ENCODE results near the gene OLA1. TPM values are rescaled to one million over a fixed set of nuclear protein-coding genes. Genes with fewer than 3 reads are reported as not detected.
A peak's percentile ranks its signal among the peaks of the same experiment; 100 is the strongest.

The OLA1 gene
- total and polyA plus RNA-seq, 2 donors (not counting 1 experiment from before 2014, with no cell fraction given) = 13.9 to 47.7 TPM

DNA sequence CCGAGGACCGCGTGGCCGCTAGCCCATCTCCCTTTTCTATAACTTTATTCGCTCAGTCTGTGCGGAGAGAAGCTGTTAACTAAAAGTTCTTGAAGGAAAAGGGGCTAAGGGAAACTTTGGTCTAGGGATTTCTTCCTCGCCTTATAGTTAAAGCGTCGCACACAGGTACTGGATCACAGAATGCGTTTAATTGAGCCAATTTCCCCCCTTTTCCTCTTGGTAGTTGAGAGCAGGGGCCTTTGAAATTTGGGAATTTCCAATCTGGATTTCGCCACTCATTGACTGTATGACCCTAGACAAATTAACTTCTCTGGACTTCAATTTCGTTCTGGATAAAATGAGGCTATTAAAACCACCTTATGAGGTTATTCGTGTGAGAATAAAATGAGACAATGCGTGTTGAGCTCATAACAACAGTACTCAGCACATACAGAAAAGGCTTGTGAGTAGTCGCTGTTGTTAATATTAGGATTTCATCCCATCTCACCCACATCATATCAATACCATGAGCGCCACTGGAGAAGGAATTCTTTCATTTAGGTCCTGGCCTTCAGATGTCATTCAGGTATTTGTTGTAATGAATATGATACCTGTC, 763 bp upstream of the OLA1 start:
- Histone ChIP-seq H3K4me3 (ENCODE audit: control extremely low read depth in 1 of 5, extremely low read depth in 1 of 5, insufficient read depth in 1 of 5, low read depth in 2 of 5, low read length in 4 of 5) (peak overlapping the region; percentile 47 to 91 (median 68)), H3K27me3 (replicated peaks in 1 of 4; ENCODE audit: control extremely low read depth in 1 of 4, control insufficient read depth in 3 of 4, insufficient read depth in 4 of 4, low read length in 3 of 4) (peaks cover 0 to 4% (median 0%) of the 10 kb centered on the region in 4 experiments), H3K4me2 (replicated peaks; ENCODE audit: low read depth, low read length, poor library complexity, severe bottlenecking) (peak overlapping the region; percentile 91), H3K9ac (ENCODE audit: low read length) (peak overlapping the region; percentile 87), H2AFZ (ENCODE audit: insufficient read depth, low read depth, low read length, poor library complexity, severe bottlenecking) (peak overlapping the region; percentile 98), H3K9me3 (ENCODE audit: control extremely low read depth in 1 of 3, control insufficient read depth in 2 of 3, insufficient read depth in 1 of 3, low read length in 2 of 3) (peaks cover 0 to 2% (median 0%) of the 10 kb centered on the region in 3 donors), H3K79me2 (ENCODE audit: control insufficient read depth, insufficient read depth, low read length) (peaks cover 44% of the 10 kb centered on the region), H3K36me3 (replicated peaks in 1 of 2; ENCODE audit: control extremely low read depth in 1 of 2, control insufficient read depth in 1 of 2, extremely low read depth in 1 of 2, insufficient read depth in 2 of 2, low read length in 1 of 2) (peaks cover 2 to 7% of the 10 kb centered on the region in 2 experiments), H3K4me1 (ENCODE audit: control insufficient read depth in 2 of 2, insufficient read depth in 2 of 2, low read length in 2 of 2) (peaks cover 12 to 17% of the 10 kb centered on the region in 2 donors), H4K20me1 (ENCODE audit: control insufficient read depth, insufficient read depth, low read length, poor library complexity, severe bottlenecking) (no peaks in the 10 kb centered on the region), H3K27ac (ENCODE audit: low read length in 2 of 2) (peak overlapping the region; percentile 70 to 87)
- Mint-ChIP-seq H3K4me1 (peaks cover 23% of the 10 kb centered on the region), H3K27ac (peak overlapping the region; percentile 50), H3K4me3 (peak overlapping the region; percentile 91), H3K27me3 (peaks cover 8% of the 10 kb centered on the region), H3K9me3 (ENCODE audit: insufficient read depth) (no peaks in the 10 kb centered on the region)
- ChIA-PET POLR2A (interaction anchor here (0.6 kb wide), 1 partner anchor 11 kb away, joined by 5 read pairs; no protein-coding TSS in a partner anchor), CTCF (interaction anchor here (0.7 to 1.3 kb wide), 3 partner anchors 22 to 96 kb away, joined by 3 to 4 read pairs (median 4); no protein-coding TSS in a partner anchor)
- WGBS (ENCODE audit: insufficient coverage) = 80% methylated on average over 1 of the region's 16 CpGs
- DNase-seq = no peak
- TF ChIP-seq EZH2 (IDR thresholded peaks at IDR 0.05; ENCODE audit: borderline replicate concordance, insufficient read depth, low read depth, low read length, poor library complexity, severe bottlenecking) = no peak
- TF ChIP-seq, protein P1, sequence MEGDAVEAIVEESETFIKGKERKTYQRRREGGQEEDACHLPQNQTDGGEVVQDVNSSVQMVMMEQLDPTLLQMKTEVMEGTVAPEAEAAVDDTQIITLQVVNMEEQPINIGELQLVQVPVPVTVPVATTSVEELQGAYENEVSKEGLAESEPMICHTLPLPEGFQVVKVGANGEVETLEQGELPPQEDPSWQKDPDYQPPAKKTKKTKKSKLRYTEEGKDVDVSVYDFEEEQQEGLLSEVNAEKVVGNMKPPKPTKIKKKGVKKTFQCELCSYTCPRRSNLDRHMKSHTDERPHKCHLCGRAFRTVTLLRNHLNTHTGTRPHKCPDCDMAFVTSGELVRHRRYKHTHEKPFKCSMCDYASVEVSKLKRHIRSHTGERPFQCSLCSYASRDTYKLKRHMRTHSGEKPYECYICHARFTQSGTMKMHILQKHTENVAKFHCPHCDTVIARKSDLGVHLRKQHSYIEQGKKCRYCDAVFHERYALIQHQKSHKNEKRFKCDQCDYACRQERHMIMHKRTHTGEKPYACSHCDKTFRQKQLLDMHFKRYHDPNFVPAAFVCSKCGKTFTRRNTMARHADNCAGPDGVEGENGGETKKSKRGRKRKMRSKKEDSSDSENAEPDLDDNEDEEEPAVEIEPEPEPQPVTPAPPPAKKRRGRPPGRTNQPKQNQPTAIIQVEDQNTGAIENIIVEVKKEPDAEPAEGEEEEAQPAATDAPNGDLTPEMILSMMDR (IDR thresholded peaks at IDR 0.05) = no peak
- intact Hi-C loops (cut with micrococcal nuclease) = loop anchor here (1.0 to 10.0 kb wide), 7 partner anchors 82 to 1692 kb away; partner anchors contain the start of genes ATF2, CDCA7, PDK1 and SP3
- no peak for ATAC-seq (ENCODE audit: low read depth)

All from B cell (primary cell).